ENCODE data around the gene TCF12.
"Not testable (repeated sequence)": the region's sequence is repeated elsewhere in the genome, so short reads cannot be mapped to it uniquely, and the experiment has no call there.

Gene TCF12

GRCh38 chr15:56916825-56917477 lies 1.5 kb upstream of the TCF12 start:
- no peak for DNase-seq (ENCODE audit: low spot score)

DNA sequence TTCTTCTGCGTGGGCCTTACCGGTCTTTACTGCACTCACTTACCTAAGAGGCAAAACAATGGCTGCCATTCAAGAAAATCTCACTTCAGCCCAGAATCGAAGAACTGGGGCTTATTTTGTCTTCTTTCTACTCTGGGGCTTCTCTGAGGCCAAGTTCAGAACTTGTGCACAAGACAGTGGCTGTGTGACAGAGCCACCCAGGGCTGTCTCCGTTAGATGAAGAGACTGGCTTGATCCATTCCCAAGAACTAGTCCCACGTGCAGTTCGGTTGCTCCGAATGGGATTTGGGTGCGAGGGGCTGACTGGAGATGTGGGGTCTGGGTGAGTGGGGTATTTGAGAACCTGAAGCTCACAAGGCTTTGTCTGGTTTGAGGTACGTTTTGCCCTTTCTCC lies 795 bp upstream of the TCF12 start:
- DNase-seq (ENCODE audit: low spot score), result no peak

- peak; percentile 70 for DNase-seq (ENCODE audit: low spot score)
These were observed 676 bp downstream of the TCF12 start for GRCh38 chr15:56919031-56919608.

DNA sequence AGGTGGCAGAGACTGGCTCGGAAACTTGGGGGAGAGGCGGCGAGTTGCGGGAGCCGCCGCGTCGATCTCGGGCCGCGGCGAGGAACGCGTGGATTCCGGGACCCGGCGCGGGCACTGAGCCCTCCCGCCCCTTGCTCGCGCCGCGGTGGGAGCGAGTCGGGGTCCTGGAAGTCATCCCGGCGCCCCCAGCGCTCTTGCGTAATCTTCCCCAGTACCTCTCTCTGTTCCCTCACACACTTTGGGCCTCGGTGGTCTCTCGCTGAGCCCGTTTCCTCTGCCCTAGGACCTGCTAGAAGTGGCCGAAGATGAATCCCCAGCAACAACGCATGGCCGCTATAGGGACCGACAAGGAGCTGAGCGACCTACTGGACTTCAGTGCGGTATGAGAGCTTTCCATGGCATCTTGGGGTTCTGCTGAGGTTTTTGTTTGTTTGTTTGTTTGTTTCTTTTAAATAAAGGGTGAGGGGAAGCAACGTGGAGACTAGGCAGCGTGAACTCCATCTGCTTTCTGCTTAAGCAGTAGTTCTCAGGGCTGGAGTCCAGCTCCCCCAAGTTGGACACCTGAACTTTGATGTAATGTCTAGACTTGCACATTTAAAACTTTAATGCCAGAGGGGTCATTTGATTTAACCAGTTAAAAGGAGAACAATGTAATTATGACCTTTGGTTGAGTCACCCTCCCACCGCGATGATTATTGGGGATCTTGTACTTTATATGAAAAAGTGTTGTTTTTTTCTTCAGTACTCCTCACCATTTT lies 1.3 kb downstream of the TCF12 start:
- peak; percentile 53 for DNase-seq (ENCODE audit: low spot score)

- DNase-seq (ENCODE audit: low spot score), result no peak
These were observed 1.9 kb downstream of the TCF12 start for GRCh38 chr15:56920367-56920627.

DNA sequence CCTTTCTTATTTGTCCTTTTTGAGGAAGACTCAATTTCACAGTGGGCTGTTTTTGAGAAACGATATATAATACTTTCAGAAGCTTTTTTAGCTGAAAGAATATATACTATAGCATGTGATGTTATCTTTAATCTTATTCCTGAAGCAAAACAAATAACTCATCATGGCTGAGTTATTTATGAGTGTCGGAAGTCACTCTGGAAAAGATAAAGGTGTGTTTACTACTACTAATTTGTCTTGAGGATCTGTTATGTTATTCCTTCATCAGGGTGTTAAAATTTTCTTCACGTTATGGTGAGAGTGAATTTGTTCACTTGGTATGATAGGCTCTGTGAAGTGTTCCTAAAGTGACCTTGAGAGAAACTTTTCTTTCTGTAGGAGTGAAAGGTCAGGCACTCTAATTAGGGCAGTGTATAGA lies 4.7 kb downstream of the TCF12 start:
- DNase-seq (ENCODE audit: low spot score), result no peak

GRCh38 chr15:56927816-56928215 lies 9.4 kb downstream of the TCF12 start:
- peak; percentile 31 for DNase-seq (ENCODE audit: low spot score)

- DNase-seq (ENCODE audit: low spot score), result no peak
These were observed 11.0 kb downstream of the TCF12 start for GRCh38 chr15:56929399-56929798.

- no peak for DNase-seq (ENCODE audit: low spot score)
These were observed 11.5 kb downstream of the TCF12 start for GRCh38 chr15:56929933-56930332.

- no peak for DNase-seq (ENCODE audit: low spot score)
These were observed 12.3 kb downstream of the TCF12 start for GRCh38 chr15:56930669-56931313.

DNA sequence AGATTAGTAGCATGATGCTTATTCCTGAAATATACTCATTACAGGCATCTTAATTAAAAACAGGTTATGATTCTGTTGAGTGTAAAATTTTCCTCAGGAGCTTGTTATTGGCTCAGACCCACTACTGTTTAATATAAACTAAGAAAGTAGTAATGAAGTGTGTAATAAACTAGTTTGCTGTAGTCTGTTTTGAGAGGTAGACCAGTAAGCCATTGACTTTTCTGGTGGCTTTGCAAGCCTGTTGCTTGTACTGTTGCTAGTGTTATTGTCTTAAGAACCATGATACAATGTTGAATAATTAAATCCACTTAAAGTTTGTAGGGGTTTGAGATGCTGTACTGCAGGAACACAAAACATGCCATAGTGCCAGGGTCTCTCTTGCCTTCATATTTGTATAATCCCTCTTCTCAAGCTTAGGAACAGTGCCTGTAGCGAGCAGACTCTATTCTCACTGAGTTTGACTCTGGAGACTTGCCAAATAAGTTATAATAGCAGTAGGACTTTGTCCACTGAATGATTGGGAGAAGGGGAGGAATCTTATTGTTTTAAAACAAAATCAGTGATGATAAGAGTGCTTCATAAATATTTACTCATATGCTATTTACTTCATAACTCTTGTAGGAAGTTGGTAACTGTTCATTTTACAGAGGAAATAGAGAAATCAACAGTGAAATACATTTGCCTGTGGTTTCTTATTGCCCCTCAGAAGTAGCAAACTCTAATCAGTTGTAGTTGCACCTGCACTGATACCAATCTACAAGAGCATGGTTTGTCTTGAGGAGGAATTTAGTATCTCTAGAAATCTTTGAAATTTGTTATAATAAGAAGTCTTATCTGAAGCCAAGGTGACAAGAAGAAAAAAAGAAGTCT lies 13.4 kb downstream of the TCF12 start:
- DNase-seq (ENCODE audit: low spot score), result no peak

DNA sequence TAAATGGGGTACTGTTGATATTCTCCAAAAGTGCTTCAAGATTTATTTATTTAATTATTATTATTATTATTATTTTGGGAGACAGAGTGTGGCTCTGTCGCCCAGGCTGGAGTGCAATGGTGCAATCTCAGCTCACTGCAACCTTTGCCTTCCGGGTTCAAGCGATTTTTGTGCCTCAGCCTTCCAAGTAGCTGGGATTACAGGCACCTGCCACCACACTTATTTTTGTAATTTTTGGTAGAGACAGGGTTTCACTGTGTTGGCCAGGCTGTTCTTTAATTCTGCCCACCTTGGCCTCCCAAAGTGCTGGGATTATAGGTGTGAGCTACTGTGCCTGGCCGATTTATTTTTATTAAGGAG lies 14.0 kb downstream of the TCF12 start:
- not testable (repeated sequence) for DNase-seq (ENCODE audit: low spot score)

GRCh38 chr15:56933410-56933809 lies 15.0 kb downstream of the TCF12 start:
- no peak for DNase-seq (ENCODE audit: low spot score)

GRCh38 chr15:56933811-56934210 lies 15.4 kb downstream of the TCF12 start:
- no peak for DNase-seq (ENCODE audit: low spot score)

- DNase-seq (ENCODE audit: low spot score), result no peak
These were observed 15.8 kb downstream of the TCF12 start for GRCh38 chr15:56934269-56934668.

DNA sequence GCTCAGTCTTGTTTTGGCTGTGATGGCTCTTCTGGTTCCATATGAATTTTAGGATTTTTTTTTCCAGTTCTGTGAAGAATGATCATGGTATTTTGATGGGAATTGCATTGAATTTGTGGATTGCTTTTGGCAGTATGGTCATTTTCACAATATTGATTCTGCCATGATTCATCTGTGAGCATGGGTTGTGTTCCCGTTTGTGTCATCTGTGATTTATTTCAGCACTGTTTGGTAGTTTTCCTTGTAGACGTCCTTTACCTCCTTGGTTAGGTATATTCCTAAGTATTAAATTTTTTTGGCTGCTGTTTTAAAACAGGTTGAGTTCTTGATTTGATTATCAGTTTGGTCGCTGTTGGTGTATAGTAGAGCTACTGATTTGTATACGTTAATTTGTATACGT lies 18.5 kb downstream of the TCF12 start:
- DNase-seq (ENCODE audit: low spot score), result no peak

DNA sequence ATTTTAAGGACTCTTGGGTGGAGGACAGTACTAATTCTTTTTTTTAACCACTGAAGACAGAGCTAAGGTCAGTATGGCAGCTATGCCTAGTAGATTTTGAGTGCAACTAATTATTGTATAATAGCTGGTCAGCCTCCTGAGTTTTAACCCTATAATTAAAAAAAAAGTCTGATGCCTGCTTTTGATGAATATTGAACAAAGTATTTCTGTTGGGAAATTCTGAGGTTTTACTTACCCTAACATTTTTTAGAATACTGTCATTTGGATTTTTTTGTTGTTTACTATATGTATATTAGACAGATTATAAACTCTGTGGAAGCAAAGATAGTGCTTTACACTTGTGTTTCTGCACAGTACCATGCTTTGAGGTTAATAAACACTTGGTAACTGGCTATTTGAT lies 20.8 kb downstream of the TCF12 start:
- no peak for DNase-seq (ENCODE audit: low spot score)

GRCh38 chr15:56940388-56940787 lies 21.9 kb downstream of the TCF12 start:
- DNase-seq (ENCODE audit: low spot score), result no peak

DNA sequence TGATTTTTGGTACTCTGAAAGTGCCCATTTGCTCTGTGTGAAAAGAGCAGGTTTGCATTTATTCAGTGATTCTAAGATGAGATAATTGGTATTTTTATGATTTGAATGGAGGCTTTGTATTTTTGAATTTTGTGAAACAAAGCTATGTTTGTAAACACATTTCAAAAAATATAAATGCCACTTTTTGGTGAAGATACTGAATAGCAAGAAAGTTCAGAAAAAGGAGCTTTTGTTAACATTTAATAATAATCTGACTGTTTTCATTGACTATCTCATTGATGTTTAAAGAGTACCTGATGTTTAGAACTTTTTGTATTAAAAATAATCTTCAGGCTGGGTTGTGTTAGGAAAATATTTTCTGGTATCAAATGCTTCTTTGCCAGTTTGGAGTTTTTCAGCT lies 23.7 kb downstream of the TCF12 start:
- DNase-seq (ENCODE audit: low spot score), result no peak

DNA sequence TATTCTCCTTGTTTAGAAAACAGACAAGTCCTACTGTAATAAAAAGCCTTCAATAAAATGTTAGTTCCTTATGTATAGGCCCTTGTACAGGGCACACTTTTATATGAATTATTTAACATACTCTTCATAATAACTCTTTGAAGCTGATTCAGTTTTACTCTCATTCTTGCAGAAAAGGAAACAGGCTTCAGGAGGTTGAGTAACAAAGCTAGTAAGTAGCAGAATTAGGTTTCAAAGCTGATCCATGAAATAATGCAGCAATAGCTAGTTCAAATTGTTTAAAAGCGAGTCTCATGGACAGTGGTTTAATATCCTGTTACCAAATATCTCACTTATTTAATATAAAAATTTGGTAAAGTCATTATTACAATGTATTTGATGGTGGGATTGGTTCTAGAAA lies 25.0 kb downstream of the TCF12 start:
- DNase-seq (ENCODE audit: low spot score), result no peak

DNA sequence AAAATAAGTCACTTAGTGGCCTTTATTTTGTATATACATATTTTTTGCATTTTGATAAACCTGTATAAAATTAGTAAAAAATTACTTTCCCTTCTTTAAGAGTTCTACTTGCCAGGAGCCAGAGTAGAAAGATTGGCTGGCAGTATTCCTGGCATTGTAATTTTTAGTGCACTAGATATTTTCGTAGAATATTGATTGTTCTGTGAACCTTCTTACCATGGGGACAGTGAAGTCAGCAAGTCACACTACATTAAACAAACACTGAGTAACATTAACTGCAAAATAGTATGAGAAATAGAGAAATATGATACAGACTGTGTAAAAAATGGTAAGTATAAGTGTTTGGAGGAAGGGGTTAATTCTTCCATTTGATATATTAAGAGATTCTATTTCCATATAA lies 26.0 kb downstream of the TCF12 start:
- DNase-seq (ENCODE audit: low spot score), result no peak

GRCh38 chr15:56946150-56946549 lies 27.7 kb downstream of the TCF12 start:
- DNase-seq (ENCODE audit: low spot score), result no peak

Measured in iPS-NIHi11 (cell line).